HCT116 (cell line): ENCODE data around the gene ATG4B. TPM values are rescaled to one million over a fixed set of nuclear protein-coding genes. Genes with fewer than 3 reads are reported as not detected.

Experiments
- ATAC-seq: fragments of 200-7000 bp; cut with Tn5 transposase; 2 replicates; pipeline ENCODE4 v1.9.1; 2020; ENCODE audit warnings: mild to moderate bottlenecking, moderate library complexity
- BruUV-seq: library from RNA; stranded (reverse); fragments of 400-500 nt; replicated peaks from 2 replicates; lab custom pipeline; 2021; lab: Mats Ljungman, UMichigan
- CTCF ChIA-PET: fragments of 300-600 bp; sonication (Branson Sonifier 250); formaldehyde crosslinking; loops from one replicate; lab custom pipeline; 2021; ENCODE audit warnings: antibody characterized with exemption; lab: Charles Lee
- POLR2A ChIA-PET: fragments of 300-600, 350-600 bp; sonication (Branson Sonifier 250); formaldehyde crosslinking; loops from one replicate; lab custom pipeline; 2021; ENCODE audit warnings: antibody characterized with exemption; lab: Charles Lee
- RAD21 ChIA-PET, 2 experiments: fragments of 300-600 bp; sonication (Branson Sonifier 250); formaldehyde crosslinking; loops; one replicate each; lab custom pipeline; 2023; ENCODE audit warnings: low total read pairs in 2 of 2; ENCODE audit not compliant: uncharacterized antibody in 2 of 2, unreplicated experiment in 2 of 2, low non-redundant PET in 1 of 2; lab: Charles Lee
- DNase-seq: peaks from one replicate; pipeline ENCODE4 v3.0.0-alpha.2; 2010; ENCODE audit warnings: low read depth, low spot score
- H2AFZ ChIP-seq: fragments of 200-600 bp; shearing (Covaris generic), sonication (generic); 2 replicates; pipeline ENCODE4 v1.6.1; 2017; ENCODE audit warnings: low read depth, mixed run types, mixed read lengths, antibody characterized with exemption, low read length; ENCODE audit not compliant: poor library complexity, severe bottlenecking
- H3K27ac ChIP-seq: 2 replicates; pipeline ENCODE4 v1.5.1; 2012; ENCODE audit warnings: low read depth, low read length
- H3K27me3 ChIP-seq: fragments of 200-600 bp; sonication (generic); 2 replicates; pipeline ENCODE4 v1.6.1; 2016; ENCODE audit warnings: mixed run types, low read length, mixed read lengths; ENCODE audit not compliant: insufficient read depth
- H3K36me3 ChIP-seq, 2 experiments: fragments of 200-500 bp in 1 of 2; fragments of 200-600 bp in 1 of 2; sonication (Bioruptor generic) in 1 of 2; sonication (generic) in 1 of 2; 2 replicates each; pipeline versions ENCODE4 v1.5.1 to v1.6.1; 2014 to 2016; ENCODE audit warnings: low read length in 2 of 2, inconsistent platforms in 1 of 2, mixed read lengths in 1 of 2, mixed run types in 1 of 2; ENCODE audit not compliant: insufficient read depth in 2 of 2, control insufficient read depth in 1 of 2
- H3K4me1 ChIP-seq, 2 experiments: fragments of 200-600 bp in 1 of 2; sonication (generic) in 1 of 2; 2 replicates each; pipeline versions ENCODE4 v1.5.1 to v1.6.1; 2012 to 2017; ENCODE audit warnings: low read length in 2 of 2, inconsistent platforms in 1 of 2, mild to moderate bottlenecking in 1 of 2, mixed read lengths in 1 of 2, mixed run types in 1 of 2, moderate library complexity in 1 of 2; ENCODE audit not compliant: insufficient read depth in 2 of 2, control insufficient read depth in 1 of 2
- H3K4me2 ChIP-seq: fragments of 200-600 bp; sonication (generic); 2 replicates; pipeline ENCODE4 v1.6.1; 2017; ENCODE audit warnings: mixed run types, low read length, mixed read lengths
- H3K4me3 ChIP-seq, 2 experiments: fragments of 200-600 bp in 1 of 2; sonication (generic) in 1 of 2; replicated peaks in 1 of 2; 2 replicates each; pipeline ENCODE4 v1.5.1; 2011 to 2016; ENCODE audit warnings: low read length in 2 of 2, control low read depth in 1 of 2, low read depth in 1 of 2, mild to moderate bottlenecking in 1 of 2, mixed read lengths in 1 of 2, mixed run types in 1 of 2
- H3K79me2 ChIP-seq: fragments of 200-600 bp; sonication (generic); 2 replicates; pipeline ENCODE4 v1.6.1; 2017; ENCODE audit warnings: mild to moderate bottlenecking, mixed run types, low read length, moderate library complexity, mixed read lengths; ENCODE audit not compliant: insufficient read depth
- H3K9ac ChIP-seq: fragments of 200-600 bp; sonication (generic); 2 replicates; pipeline ENCODE4 v1.6.1; 2016; ENCODE audit warnings: low read length, mixed read lengths
- H3K9me2 ChIP-seq: fragments of 200-600 bp; sonication (generic), shearing (Covaris generic); 2 replicates; pipeline ENCODE4 v1.6.1; 2017; ENCODE audit warnings: mixed run types, mild to moderate bottlenecking, moderate library complexity; ENCODE audit not compliant: insufficient read depth
- H3K9me3 ChIP-seq, 2 experiments: fragments of 200-500 bp in 1 of 2; fragments of 200-600 bp in 1 of 2; sonication (Bioruptor generic) in 1 of 2; sonication (generic) in 1 of 2; 2 replicates each; pipeline ENCODE4 v1.6.1; 2014 to 2017; ENCODE audit warnings: low read length in 2 of 2, mixed read lengths in 2 of 2, inconsistent platforms in 1 of 2, low read depth in 1 of 2, mild to moderate bottlenecking in 1 of 2, mixed run types in 1 of 2, moderate library complexity in 1 of 2; ENCODE audit not compliant: control insufficient read depth in 1 of 2, insufficient read depth in 1 of 2
- H4K20me1 ChIP-seq: fragments of 200-600 bp; sonication (generic), shearing (Covaris generic); 2 replicates; pipeline ENCODE4 v1.6.1; 2017; ENCODE audit warnings: mixed run types, mild to moderate bottlenecking, moderate library complexity; ENCODE audit not compliant: insufficient read depth
- CBX3 ChIP-seq: IDR thresholded peaks from 2 replicates; pipeline ENCODE4 v1.6.1; 2012; ENCODE audit warnings: low read depth
- CEBPB ChIP-seq: IDR thresholded peaks from 2 replicates; pipeline ENCODE4 v1.6.1; 2012; ENCODE audit warnings: low read depth
- CTCF ChIP-seq, 3 experiments: fragments of 200-600 bp in 1 of 3; sonication (generic) in 1 of 3; IDR thresholded peaks in 2 of 3; conservative IDR thresholded peaks in 1 of 3; 2 replicates each; pipeline ENCODE4 v1.5.1; 2012 to 2017; ENCODE audit warnings: low read depth in 2 of 3, low read length in 2 of 3, antibody characterized with exemption in 1 of 3, borderline replicate concordance in 1 of 3, control low read depth in 1 of 3, mild to moderate bottlenecking in 1 of 3, mixed read lengths in 1 of 3, mixed run types in 1 of 3, moderate library complexity in 1 of 3; ENCODE audit not compliant: insufficient read depth in 1 of 3
- EGR1 ChIP-seq: IDR thresholded peaks from 2 replicates; pipeline ENCODE4 v1.6.1; 2012; ENCODE audit warnings: low read depth
- ELF1 ChIP-seq: IDR thresholded peaks from 2 replicates; pipeline ENCODE4 v1.6.1; 2012; ENCODE audit warnings: low read depth, borderline replicate concordance
- EZH2 ChIP-seq: fragments of 200-600 bp; sonication (generic); IDR thresholded peaks from 2 replicates; pipeline ENCODE4 v1.6.1; 2017; ENCODE audit warnings: antibody characterized with exemption, mixed run types
- FOSL1 ChIP-seq: IDR thresholded peaks from 2 replicates; pipeline ENCODE4 v1.6.1; 2012; ENCODE audit warnings: low read depth
- MAX ChIP-seq: IDR thresholded peaks from 2 replicates; pipeline ENCODE4 v1.6.1; 2012
- POLR2A ChIP-seq: IDR thresholded peaks from 2 replicates; pipeline ENCODE4 v1.7.0; 2011; ENCODE audit warnings: borderline replicate concordance; ENCODE audit not compliant: insufficient read depth, insufficient read length; ENCODE audit errors: extremely low read depth
- POLR2AphosphoS5 ChIP-seq: IDR thresholded peaks from 2 replicates; pipeline ENCODE4 v1.6.1; 2011; ENCODE audit warnings: mild to moderate bottlenecking, low read depth, low read length, moderate library complexity
- RAD21 ChIP-seq: IDR thresholded peaks from 2 replicates; pipeline ENCODE4 v1.6.1; 2012; ENCODE audit warnings: low read depth, mild to moderate bottlenecking
- SIN3A ChIP-seq: IDR thresholded peaks from 2 replicates; pipeline ENCODE4 v1.6.1; 2012; ENCODE audit warnings: low read depth
- SP1 ChIP-seq: IDR thresholded peaks from 2 replicates; pipeline ENCODE4 v1.6.1; 2012; ENCODE audit warnings: low read depth
- SRF ChIP-seq: IDR thresholded peaks from 2 replicates; pipeline ENCODE4 v1.6.1; 2012; ENCODE audit warnings: low read depth
- YY1 ChIP-seq: IDR thresholded peaks from 2 replicates; pipeline ENCODE4 v1.6.1; 2011; ENCODE audit warnings: low read length, low read depth, moderate library complexity, mild to moderate bottlenecking; ENCODE audit not compliant: insufficient replicate concordance; ENCODE audit errors: extremely low read depth
- ZBTB33 ChIP-seq: IDR thresholded peaks from 2 replicates; pipeline ENCODE4 v1.6.1; 2011; ENCODE audit warnings: mild to moderate bottlenecking, low read length, moderate library complexity; ENCODE audit not compliant: insufficient replicate concordance; ENCODE audit errors: extremely low read depth
- intact Hi-C: fragments of 100-400 bp; cut with micrococcal nuclease; formaldehyde crosslinking; loops from 2 replicates; pipeline ENCODE4 v1.10.0; 2022
- total RNA-seq: library from RNA; stranded (reverse); gene quantifications from one replicate; pipeline ENCODE4 v1.2.1, GENCODE V29; 2021; ENCODE audit not compliant: unreplicated experiment

The ATG4B gene
- total RNA-seq, 1 experiment from 2014 or later, result 87.4 TPM

- ATAC-seq (no peak), DNase-seq (no peak)
- Histone ChIP-seq H3K27ac (no peak overlapping the region), H3K9me2 (no peaks in the 10 kb centered on the region), H3K9me3 (no peaks in the 10 kb centered on the region), H2AFZ (no peak overlapping the region), H4K20me1 (no peaks in the 10 kb centered on the region), H3K27me3 (no peaks in the 10 kb centered on the region), H3K36me3 (peaks cover 3 to 21% of the 10 kb centered on the region in 2 experiments; a peak in 3 of 4 replicates), H3K9ac (no peak overlapping the region), H3K4me1 (no peaks in the 10 kb centered on the region), H3K4me2 (no peak overlapping the region), H3K4me3 (no peak overlapping the region), H3K79me2 (peaks cover 7% of the 10 kb centered on the region; the same call in 1 of the 2 replicates)
- intact Hi-C loops, result no loop called here
- POLR2A ChIA-PET, result no interaction called here
- RAD21 ChIA-PET, result no interaction called here
- no TSS peak for BruUV-seq
- no peak for TF ChIP-seq SIN3A
- TF ChIP-seq EZH2, result no peak
- TF ChIP-seq ZBTB33, result no peak
- TF ChIP-seq POLR2A, result no peak
- no peak for TF ChIP-seq SP1
- no peak for TF ChIP-seq CBX3
- no peak for TF ChIP-seq CTCF (IDR thresholded peaks at IDR 0.05 in 2 of 3, conservative IDR thresholded peaks at IDR 0.05 in 1 of 3; ENCODE audit: borderline replicate concordance in 1 of 3, insufficient read depth in 1 of 3, low read depth in 2 of 3, low read length in 2 of 3)
- TF ChIP-seq FOSL1, result no peak
- no peak for TF ChIP-seq EGR1
- TF ChIP-seq POLR2AphosphoS5, result no peak
- no peak for TF ChIP-seq RAD21
- TF ChIP-seq CEBPB, result no peak
- no peak for TF ChIP-seq YY1
- no peak for TF ChIP-seq MAX
- TF ChIP-seq ELF1, result no peak
- no peak for TF ChIP-seq SRF
- CTCF ChIA-PET, result no interaction called here
These were observed 33.8 kb upstream of the ATG4B start for GRCh38 chr2:241603686-241604085.
